HepG2 (cell line): Measurements from ENCODE around the gene ACVR2A. TPM values are rescaled to one million over a fixed set of nuclear protein-coding genes. Genes with fewer than 3 reads are reported as not detected.

ENCODE experiments used
- ATAC-seq: fragments of 200-7000 bp; cut with Tn5 transposase; 3 replicates; pipeline ENCODE4 v1.9.1; 2020; ENCODE audit warnings: mild to moderate bottlenecking, moderate library complexity
- BruUV-seq: library from RNA; stranded (reverse); fragments of 400-500 nt; replicated peaks from 2 replicates; lab custom pipeline; 2021; lab: Mats Ljungman, UMichigan
- CTCF ChIA-PET: fragments of 300-600 bp; formaldehyde crosslinking; extraction: SDS; loops from one replicate; lab custom pipeline; 2021; ENCODE audit warnings: low total read pairs, inconsistent platforms, low intra/inter-chr PET ratio; lab: Yijun Ruan, JAX
- POLR2A ChIA-PET: fragments of 350-600 bp; sonication (Branson Sonifier 250); formaldehyde crosslinking; loops from one replicate; lab custom pipeline; 2020; ENCODE audit warnings: antibody characterized with exemption, inconsistent platforms; lab: Yijun Ruan, JAX
- DNase-seq: peaks from one replicate; pipeline ENCODE4 v3.0.0-alpha.2; 2015; ENCODE audit warnings: low spot score
- FAIRE-seq: peaks from 3 replicates; lab custom pipeline; 2011; peaks lifted over from hg19 to GRCh38; lab: Jason Lieb, UNC
- H2AFZ ChIP-seq: one replicate; pipeline ENCODE4 v1.6.1; 2011; ENCODE audit warnings: low read length, inconsistent platforms
- H3K27ac ChIP-seq: fragments of 300-600 bp; 3 replicates; pipeline ENCODE4 v1.8.0; 2011; ENCODE audit warnings: mixed run types, mild to moderate bottlenecking, mixed read lengths, low read length, inconsistent platforms; ENCODE audit not compliant: insufficient read depth; ENCODE audit errors: extremely low read length
- H3K27me3 ChIP-seq, 2 experiments: fragments of 200-600 bp in 1 of 2; 2 replicates in 1 of 2; 3 replicates in 1 of 2; pipeline versions ENCODE4 v1.6.0 to v1.8.0; 2011; ENCODE audit warnings: low read length in 2 of 2, mild to moderate bottlenecking in 2 of 2, moderate library complexity in 2 of 2, inconsistent platforms in 1 of 2; ENCODE audit not compliant: insufficient read depth in 2 of 2, control insufficient read depth in 1 of 2
- H3K36me3 ChIP-seq, 2 experiments: fragments of 200-600 bp in 1 of 2; replicated peaks in 1 of 2; 2 replicates in 1 of 2; 3 replicates in 1 of 2; pipeline versions ENCODE4 v1.5.1 to v1.8.0; 2011; ENCODE audit warnings: low read length in 2 of 2, inconsistent platforms in 1 of 2; ENCODE audit not compliant: insufficient read depth in 2 of 2, control insufficient read depth in 1 of 2
- H3K4me1 ChIP-seq: 2 replicates; pipeline ENCODE4 v1.5.1; 2012; ENCODE audit warnings: low read length, inconsistent platforms; ENCODE audit not compliant: insufficient read depth
- H3K4me2 ChIP-seq: 2 replicates; pipeline ENCODE4 v1.6.0; 2011; ENCODE audit warnings: low read depth, low read length, inconsistent platforms
- H3K4me3 ChIP-seq, 3 experiments: fragments of 200-600 bp in 1 of 3; sonication (generic), shearing (Covaris generic) in 1 of 3; replicated peaks in 1 of 3; 2 replicates each; pipeline ENCODE4 v1.5.1; 2011 to 2016; ENCODE audit warnings: low read length in 3 of 3, inconsistent platforms in 2 of 3, low read depth in 2 of 3, mild to moderate bottlenecking in 2 of 3, control low read depth in 1 of 3, mixed read lengths in 1 of 3; ENCODE audit not compliant: insufficient read depth in 1 of 3
- H3K79me2 ChIP-seq: one replicate; pipeline ENCODE4 v1.6.1; 2011; ENCODE audit warnings: low read length, inconsistent platforms; ENCODE audit not compliant: insufficient read depth
- H3K9ac ChIP-seq: 2 replicates; pipeline ENCODE4 v1.6.0; 2011; ENCODE audit warnings: mild to moderate bottlenecking, low read depth, low read length, inconsistent platforms; ENCODE audit not compliant: insufficient read depth
- H3K9me3 ChIP-seq: 2 replicates; pipeline ENCODE4 v1.5.1; 2012; ENCODE audit warnings: mild to moderate bottlenecking, low read length
- H4K20me1 ChIP-seq: 2 replicates; pipeline ENCODE4 v1.6.0; 2011; ENCODE audit warnings: inconsistent platforms, mild to moderate bottlenecking, low read length, moderate library complexity; ENCODE audit not compliant: insufficient read depth
- FOXC1 ChIP-seq: sonication (generic); formaldehyde crosslinking; IDR thresholded peaks from 2 replicates; pipeline ENCODE4 v1.8.0; 2022; ENCODE audit warnings: mild to moderate bottlenecking, missing genetic modification reagents, borderline replicate concordance
- HDAC1 ChIP-seq: sonication (generic); formaldehyde crosslinking; IDR thresholded peaks from 2 replicates; pipeline ENCODE4 v1.5.1; 2020; ENCODE audit warnings: mild to moderate bottlenecking, missing genetic modification reagents
- HDAC2 ChIP-seq: sonication (generic); formaldehyde crosslinking; IDR thresholded peaks from 2 replicates; pipeline ENCODE4 v1.4.0; 2020; ENCODE audit warnings: missing genetic modification reagents
- JDP2 ChIP-seq: sonication (generic); formaldehyde crosslinking; IDR thresholded peaks from 2 replicates; pipeline ENCODE4 v1.8.1; 2022; ENCODE audit warnings: missing genetic modification reagents, borderline replicate concordance
- KDM1A ChIP-seq: IDR thresholded peaks from 2 replicates; pipeline ENCODE4 v1.6.1; 2016; ENCODE audit warnings: missing compliant biosample characterization
- ZNF121 ChIP-seq: sonication (generic); formaldehyde crosslinking; IDR thresholded peaks from 2 replicates; pipeline ENCODE4 v1.5.0; 2020; ENCODE audit warnings: mild to moderate bottlenecking, missing genetic modification reagents
- ZNF230 ChIP-seq: sonication (generic); formaldehyde crosslinking; IDR thresholded peaks from 2 replicates; pipeline ENCODE4 v1.4.0; 2020; ENCODE audit warnings: mild to moderate bottlenecking, missing genetic modification reagents
- ZNF460 ChIP-seq: sonication (generic); formaldehyde crosslinking; IDR thresholded peaks from 2 replicates; pipeline ENCODE4 v1.5.1; 2020; ENCODE audit warnings: missing genetic modification reagents, mild to moderate bottlenecking, borderline replicate concordance
- WGBS: methylation state at CpG from one replicate; pipeline ENCODE4 v1.1.6; 2017; ENCODE audit warnings: low lambda C conversion rate; 5-methylcytosine and 5-hydroxymethylcytosine counted together
- in situ Hi-C: cut with HindIII; loops from 2 replicates; pipeline ENCODE4 v1.10.0; 2017; ENCODE audit warnings: low pct_unique_long_range_greater_than_20kb; ENCODE audit not compliant: extremely low pct_ligation_motif_present
- intact Hi-C: fragments of 100-400 bp; cut with micrococcal nuclease; formaldehyde crosslinking; loops from one replicate; pipeline ENCODE4 v1.10.0; 2022; ENCODE audit not compliant: unreplicated experiment
- polyA plus RNA-seq, 8 experiments: library from polyadenylated mRNA; depleted of rRNA in 3 of 8; stranded (reverse) in 7 of 8; unstranded in 1 of 8; fragments of >200 nt; fragmentation: Illumina TruSeq in 4 of 8; extraction: Trizol in 4 of 8; gene quantifications; 2 replicates each; pipeline versions ENCODE4 v1.2.1 to v1.2.3, GENCODE V29; 2011 to 2016; ENCODE audit warnings: low read depth in 4 of 8, missing spikeins in 1 of 8, mixed read lengths in 1 of 8; ENCODE audit not compliant: insufficient read depth in 1 of 8
- total RNA-seq, 5 experiments: library from RNA; depleted of rRNA; stranded (reverse); fragments of >200 nt; fragmentation: Illumina TruSeq; extraction: Trizol; gene quantifications; 2 replicates each; pipeline ENCODE4 v1.2.3, GENCODE V29; 2016; ENCODE audit warnings: low read depth in 1 of 5
- TF ChIP-seq, protein P1 (sequence below): sonication (generic); formaldehyde crosslinking; IDR thresholded peaks from 2 replicates; pipeline ENCODE4 v1.5.0; 2020; ENCODE audit warnings: mild to moderate bottlenecking, missing genetic modification reagents
- TF ChIP-seq, protein P2 (sequence below): sonication (generic); formaldehyde crosslinking; IDR thresholded peaks from 2 replicates; pipeline ENCODE4 v1.9.0; 2021; ENCODE audit warnings: missing genetic modification reagents, mild to moderate bottlenecking, borderline replicate concordance

The ACVR2A gene
- total and polyA plus RNA-seq, 2 of the 13 experiments (the other 11 are each of a cell fraction or from before 2014, with no cell fraction given), result 8.3 to 18.0 TPM

DNA sequence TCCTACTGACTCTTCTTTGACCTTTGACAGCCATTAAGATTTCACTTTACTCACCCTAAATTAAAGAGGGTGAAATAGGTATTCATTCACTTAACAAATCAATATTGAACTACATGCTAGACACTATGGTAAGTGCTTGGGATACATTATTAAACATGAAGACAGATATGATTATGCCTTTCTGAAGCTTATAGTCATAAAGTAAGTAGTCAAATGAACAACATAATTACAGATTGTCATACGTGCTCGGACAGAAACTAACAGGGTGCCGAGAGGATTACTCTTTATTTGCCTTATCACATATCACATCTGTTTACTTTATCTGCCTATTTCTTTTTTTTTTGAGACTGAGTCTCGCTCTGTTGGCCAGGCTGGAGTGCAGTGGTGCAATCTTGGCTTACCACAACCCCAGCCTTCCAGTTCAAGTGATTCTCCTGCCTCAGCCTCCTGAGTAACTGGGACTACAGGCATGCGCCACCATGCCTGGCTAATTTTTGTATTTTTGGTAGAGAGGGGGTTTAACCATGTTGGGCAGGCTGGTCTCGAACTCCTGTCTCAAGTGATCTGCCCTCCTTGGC, 9.8 kb downstream of the ACVR2A start:
- no peaks in the 10 kb centered on the region for H3K27me3 ChIP-seq
- peaks cover 72% of the 10 kb centered on the region for H3K4me1 ChIP-seq
- DNase-seq, result no peak
- H3K4me3 ChIP-seq, result no peak overlapping the region
- no peak overlapping the region for H3K27ac ChIP-seq
- no peak overlapping the region for H2AFZ ChIP-seq
- TF ChIP-seq HDAC1 (CRISPR knock-in tag) (0 out of 2 replicates have a peak, but pooled peaks have one; percentile 18), ZNF460 (CRISPR knock-in tag) (peak; percentile 71), KDM1A (CRISPR knock-in tag) (peak; percentile 34; the same call in 1 of the 2 replicates), ZNF121 (peak; percentile 77), ZNF230 (CRISPR knock-in tag) (no peak)
- TF ChIP-seq, protein P1, sequence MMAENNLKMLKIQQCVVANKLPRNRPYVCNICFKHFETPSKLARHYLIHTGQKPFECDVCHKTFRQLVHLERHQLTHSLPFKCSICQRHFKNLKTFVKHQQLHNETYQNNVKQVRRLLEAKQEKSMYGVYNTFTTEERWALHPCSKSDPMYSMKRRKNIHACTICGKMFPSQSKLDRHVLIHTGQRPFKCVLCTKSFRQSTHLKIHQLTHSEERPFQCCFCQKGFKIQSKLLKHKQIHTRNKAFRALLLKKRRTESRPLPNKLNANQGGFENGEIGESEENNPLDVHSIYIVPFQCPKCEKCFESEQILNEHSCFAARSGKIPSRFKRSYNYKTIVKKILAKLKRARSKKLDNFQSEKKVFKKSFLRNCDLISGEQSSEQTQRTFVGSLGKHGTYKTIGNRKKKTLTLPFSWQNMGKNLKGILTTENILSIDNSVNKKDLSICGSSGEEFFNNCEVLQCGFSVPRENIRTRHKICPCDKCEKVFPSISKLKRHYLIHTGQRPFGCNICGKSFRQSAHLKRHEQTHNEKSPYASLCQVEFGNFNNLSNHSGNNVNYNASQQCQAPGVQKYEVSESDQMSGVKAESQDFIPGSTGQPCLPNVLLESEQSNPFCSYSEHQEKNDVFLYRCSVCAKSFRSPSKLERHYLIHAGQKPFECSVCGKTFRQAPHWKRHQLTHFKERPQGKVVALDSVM (CRISPR knock-in tag), result peak; percentile 64
- peaks cover 11% of the 10 kb centered on the region; the same call in 1 of the 2 replicates for H4K20me1 ChIP-seq
- POLR2A ChIA-PET, result no interaction called here
- 91% methylated on average over 6 of the region's 6 CpGs for WGBS
- no peak for FAIRE-seq
- in situ Hi-C loops (no loop called here), intact Hi-C loops (no loop called here)
- H3K9me3 ChIP-seq, result no peaks in the 10 kb centered on the region
- no peak overlapping the region for H3K4me2 ChIP-seq
- BruUV-seq, result no TSS peak
- H3K79me2 ChIP-seq, result peaks cover 99% of the 10 kb centered on the region
- H3K9ac ChIP-seq, result no peak overlapping the region
- no peaks in the 10 kb centered on the region for H3K36me3 ChIP-seq
- CTCF ChIA-PET, result no interaction called here
- no peak for ATAC-seq

DNA sequence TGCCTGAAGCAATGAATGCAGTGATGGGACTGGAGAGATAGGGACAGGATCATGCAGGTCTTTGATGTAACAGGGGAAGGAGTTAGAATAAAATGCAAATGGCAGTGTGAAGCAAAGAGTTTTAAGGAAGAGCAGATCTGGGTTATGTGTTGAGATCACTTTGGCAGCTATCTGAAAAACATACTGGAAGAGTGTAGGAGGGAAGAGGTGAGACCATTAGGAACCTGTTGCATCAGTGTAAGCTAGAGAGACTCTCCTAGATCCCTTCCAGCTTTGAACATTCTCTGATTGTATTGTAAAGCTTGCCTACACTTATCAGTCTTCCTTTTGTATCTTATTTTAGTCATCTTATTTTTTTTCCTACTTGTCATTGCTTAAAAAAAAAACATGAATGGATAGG, 10.5 kb downstream of the ACVR2A start:
- ATAC-seq (peak; percentile 48; the same call in 2 of the 3 replicates), FAIRE-seq (no peak), DNase-seq (no peak)
- H3K36me3 ChIP-seq, result no peaks in the 10 kb centered on the region
- in situ Hi-C loops, result no loop called here
- H3K4me2 ChIP-seq, result no peak overlapping the region
- H3K27ac ChIP-seq, result no peak overlapping the region
- peaks cover 66% of the 10 kb centered on the region for H3K4me1 ChIP-seq
- H3K4me3 ChIP-seq, result no peak overlapping the region
- H3K9ac ChIP-seq, result no peak overlapping the region
- BruUV-seq, result no TSS peak
- no peak overlapping the region for H2AFZ ChIP-seq
- intact Hi-C loops, result no loop called here
- ChIA-PET CTCF (no interaction called here), POLR2A (no interaction called here)
- H4K20me1 ChIP-seq, result peaks cover 11% of the 10 kb centered on the region; the same call in 1 of the 2 replicates
- peaks cover 99% of the 10 kb centered on the region for H3K79me2 ChIP-seq
- TF ChIP-seq, protein P2, sequence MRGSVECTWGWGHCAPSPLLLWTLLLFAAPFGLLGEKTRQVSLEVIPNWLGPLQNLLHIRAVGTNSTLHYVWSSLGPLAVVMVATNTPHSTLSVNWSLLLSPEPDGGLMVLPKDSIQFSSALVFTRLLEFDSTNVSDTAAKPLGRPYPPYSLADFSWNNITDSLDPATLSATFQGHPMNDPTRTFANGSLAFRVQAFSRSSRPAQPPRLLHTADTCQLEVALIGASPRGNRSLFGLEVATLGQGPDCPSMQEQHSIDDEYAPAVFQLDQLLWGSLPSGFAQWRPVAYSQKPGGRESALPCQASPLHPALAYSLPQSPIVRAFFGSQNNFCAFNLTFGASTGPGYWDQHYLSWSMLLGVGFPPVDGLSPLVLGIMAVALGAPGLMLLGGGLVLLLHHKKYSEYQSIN (CRISPR knock-in tag), result no peak
- no peak for TF ChIP-seq FOXC1 (CRISPR knock-in tag)
- no peak for TF ChIP-seq JDP2 (CRISPR knock-in tag)
- TF ChIP-seq HDAC2, result no peak
- no peaks in the 10 kb centered on the region for H3K9me3 ChIP-seq
- H3K27me3 ChIP-seq, result no peaks in the 10 kb centered on the region
